ENCODE results near the gene GSK3B. TPM values are rescaled to one million over a fixed set of nuclear protein-coding genes. Genes with fewer than 3 reads are reported as not detected.

Gene GSK3B
- total RNA-seq, 1 experiment from 2014 or later, result 56.5 TPM

DNA sequence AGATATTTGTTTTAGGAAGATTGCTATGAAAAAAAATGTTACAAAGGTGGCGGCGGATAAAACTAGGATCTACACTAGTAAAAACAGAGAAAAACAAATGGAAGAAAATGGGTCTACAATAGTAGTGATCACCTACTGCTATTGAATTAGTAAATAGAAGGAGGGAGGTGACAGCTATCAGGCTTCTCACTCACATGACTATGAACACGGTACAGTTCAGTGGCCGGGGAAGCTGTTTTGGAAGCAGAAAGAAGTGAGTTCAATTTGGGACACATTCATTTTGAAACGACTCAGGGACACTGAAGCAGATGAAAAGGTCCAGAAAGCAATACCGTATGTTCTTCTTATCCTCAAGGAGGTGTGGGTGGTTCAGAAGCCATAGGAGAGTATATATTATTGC lies 138.3 kb downstream of the GSK3B start:
- Mint-ChIP-seq H3K4me3 (no peak overlapping the region), H3K9me3 (no peaks in the 10 kb centered on the region), H3K27me3 (ENCODE audit: low read depth) (no peaks in the 10 kb centered on the region), H3K4me1 (peaks cover 2 to 5% of the 10 kb centered on the region in 2 experiments; a peak in 3 of 4 replicates), H3K27ac (peak overlapping the region in 1 of 3 experiments; percentile 34; a peak in 2 of 7 replicates), H3K36me3 (ENCODE audit: insufficient read depth in 1 of 3, low read depth in 3 of 3) (peaks cover 0 to 2% (median 0%) of the 10 kb centered on the region in 3 experiments; a peak in 1 of 7 replicates)
- H4K20me1 ChIP-seq (ENCODE audit: control insufficient read depth, insufficient read depth, insufficient read length), result no peaks in the 10 kb centered on the region
- no peak overlapping the region for H3K4ac ChIP-seq (ENCODE audit: low read depth, low read length)
- DNase-seq, result no peak
- no peak overlapping the region for H2BK5ac ChIP-seq (ENCODE audit: insufficient read length, low read length)
- no peak overlapping the region for H3K18ac ChIP-seq (ENCODE audit: insufficient read length, low read depth, low read length)
- H3T11ph ChIP-seq (ENCODE audit: low read length), result no peak overlapping the region
- H4K91ac ChIP-seq (ENCODE audit: insufficient read length, low read depth, low read length), result no peak overlapping the region
- no peak overlapping the region for H3K23ac ChIP-seq (ENCODE audit: insufficient read length, low read depth, low read length)
- no peak overlapping the region for H3K14ac ChIP-seq (ENCODE audit: insufficient read depth, low read length)
- H3K27ac ChIP-seq (ENCODE audit: insufficient read length, low read depth, low read length), result no peak overlapping the region
- no peaks in the 10 kb centered on the region for H3K4me1 ChIP-seq (ENCODE audit: insufficient read depth, low read length)
- no peak overlapping the region for H2BK20ac ChIP-seq (ENCODE audit: low read depth, low read length, poor library complexity, severe bottlenecking)
- H2BK12ac ChIP-seq (ENCODE audit: insufficient read length, low read depth, low read length), result no peak overlapping the region
- TF ChIP-seq, protein P1, sequence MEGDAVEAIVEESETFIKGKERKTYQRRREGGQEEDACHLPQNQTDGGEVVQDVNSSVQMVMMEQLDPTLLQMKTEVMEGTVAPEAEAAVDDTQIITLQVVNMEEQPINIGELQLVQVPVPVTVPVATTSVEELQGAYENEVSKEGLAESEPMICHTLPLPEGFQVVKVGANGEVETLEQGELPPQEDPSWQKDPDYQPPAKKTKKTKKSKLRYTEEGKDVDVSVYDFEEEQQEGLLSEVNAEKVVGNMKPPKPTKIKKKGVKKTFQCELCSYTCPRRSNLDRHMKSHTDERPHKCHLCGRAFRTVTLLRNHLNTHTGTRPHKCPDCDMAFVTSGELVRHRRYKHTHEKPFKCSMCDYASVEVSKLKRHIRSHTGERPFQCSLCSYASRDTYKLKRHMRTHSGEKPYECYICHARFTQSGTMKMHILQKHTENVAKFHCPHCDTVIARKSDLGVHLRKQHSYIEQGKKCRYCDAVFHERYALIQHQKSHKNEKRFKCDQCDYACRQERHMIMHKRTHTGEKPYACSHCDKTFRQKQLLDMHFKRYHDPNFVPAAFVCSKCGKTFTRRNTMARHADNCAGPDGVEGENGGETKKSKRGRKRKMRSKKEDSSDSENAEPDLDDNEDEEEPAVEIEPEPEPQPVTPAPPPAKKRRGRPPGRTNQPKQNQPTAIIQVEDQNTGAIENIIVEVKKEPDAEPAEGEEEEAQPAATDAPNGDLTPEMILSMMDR (conservative IDR thresholded peaks at IDR 0.05), result no peak
- no CpG with 5 or more reads among the region's 6 CpGs for WGBS (ENCODE audit: extremely low coverage, insufficient read length, low lambda C conversion rate)
- no peak overlapping the region for H4K5ac ChIP-seq (ENCODE audit: insufficient read length, low read depth, low read length)
- H3K56ac ChIP-seq (ENCODE audit: insufficient read length, low read depth, low read length), result no peak overlapping the region
- H3K27me3 ChIP-seq (ENCODE audit: insufficient read depth, low read length), result no peaks in the 10 kb centered on the region
- no peaks in the 10 kb centered on the region for H3K9me3 ChIP-seq (ENCODE audit: control insufficient read depth, low read depth, low read length)
- H2BK15ac ChIP-seq (ENCODE audit: low read depth, low read length), result no peak overlapping the region
- H3K79me1 ChIP-seq (ENCODE audit: insufficient read depth, low read depth, low read length, poor library complexity, severe bottlenecking), result no peaks in the 10 kb centered on the region
- H2AFZ ChIP-seq (ENCODE audit: low read length), result no peak overlapping the region
- no peak overlapping the region for H3K4me2 ChIP-seq (ENCODE audit: insufficient read depth, insufficient read length, low read length)
- H3K9ac ChIP-seq (ENCODE audit: extremely low read depth, insufficient read length, low read length), result no peak overlapping the region
- H3K23me2 ChIP-seq (ENCODE audit: insufficient read length, low read depth, low read length, poor library complexity, severe bottlenecking), result no peaks in the 10 kb centered on the region
- no peak overlapping the region for H2AK5ac ChIP-seq (ENCODE audit: insufficient read length, low read length)
- no peak overlapping the region for H4K8ac ChIP-seq (replicated peaks; ENCODE audit: insufficient read length, low read depth, low read length)
- no peak overlapping the region for H2BK120ac ChIP-seq (ENCODE audit: low read depth, low read length, poor library complexity, severe bottlenecking)
- H3K79me2 ChIP-seq (ENCODE audit: insufficient read depth, low read length), result no peaks in the 10 kb centered on the region
